HG02981 (cell line): ENCODE measurements around the gene KCNK18.
"Not testable (repeated sequence)": the region's sequence is repeated elsewhere in the genome, so short reads cannot be mapped to it uniquely, and the experiment has no call there.

ENCODE experiments used
- ATAC-seq: cut with Tn5 transposase; IDR thresholded peaks from one replicate; pipeline ENCODE4 v1.9.1; 2021; ENCODE audit warnings: mild to moderate bottlenecking, moderate library complexity; ENCODE audit not compliant: unreplicated experiment

The KCNK18 gene

GRCh38 chr10:117221156-117221711, 23.9 kb downstream of the KCNK18 start:
- ATAC-seq = no peak

- ATAC-seq = no peak
These were observed 25.3 kb downstream of the KCNK18 start for GRCh38 chr10:117222552-117222951.

- ATAC-seq = no peak
These were observed 25.8 kb downstream of the KCNK18 start for GRCh38 chr10:117222976-117223692.

GRCh38 chr10:117223693-117224430, 26.6 kb downstream of the KCNK18 start:
- no peak for ATAC-seq

GRCh38 chr10:117224881-117225280, 27.6 kb downstream of the KCNK18 start:
- ATAC-seq = no peak

- peak; percentile 75 for ATAC-seq
These were observed 29.6 kb downstream of the KCNK18 start for GRCh38 chr10:117226813-117227451.

GRCh38 chr10:117228210-117228609, 30.9 kb downstream of the KCNK18 start:
- ATAC-seq = no peak

GRCh38 chr10:117230107-117230506, 32.8 kb downstream of the KCNK18 start:
- ATAC-seq = not testable (repeated sequence)

- no peak for ATAC-seq
These were observed 40.2 kb downstream of the KCNK18 start for GRCh38 chr10:117237401-117237991.

GRCh38 chr10:117239051-117239450, 41.8 kb downstream of the KCNK18 start:
- no peak for ATAC-seq

GRCh38 chr10:117239721-117240620, 42.7 kb downstream of the KCNK18 start:
- ATAC-seq = no peak

- ATAC-seq = no peak
These were observed 43.6 kb downstream of the KCNK18 start, which contains the start of gene SLC18A2 for GRCh38 chr10:117240621-117241529. SLC18A2 (plus strand) TSS chr10:117241114; CDS start chr10:117241694, 580 bp downstream.

- ATAC-seq = no peak
These were observed 44.5 kb downstream of the KCNK18 start for GRCh38 chr10:117241541-117242462.

GRCh38 chr10:117242463-117242832, 45.2 kb downstream of the KCNK18 start:
- ATAC-seq = no peak

GRCh38 chr10:117246997-117247671, 49.8 kb downstream of the KCNK18 start:
- no peak for ATAC-seq

- no peak for ATAC-seq
These were observed 51.6 kb downstream of the KCNK18 start for GRCh38 chr10:117248750-117249465.
